Activated CD8-positive, alpha-beta T cell treated with anti-CD3 and anti-CD28 coated beads for 36 hours (primary cell): ENCODE data around the gene PCDHB7. TPM values are rescaled to one million over a fixed set of nuclear protein-coding genes. Genes with fewer than 3 reads are reported as not detected.
"Not testable (repeated sequence)": the region's sequence is repeated elsewhere in the genome, so short reads cannot be mapped to it uniquely, and the experiment has no call there.

Source experiments
- ATAC-seq: fragments of 200-7000 bp; cut with Tn5 transposase; one replicate; pipeline ENCODE4 v1.10.0; 2021; ENCODE audit warnings: mild to moderate bottlenecking, moderate library complexity
- CTCF ChIA-PET: fragments of 350-600 bp; sonication (Branson Sonifier 250); formaldehyde crosslinking; loops from one replicate; lab custom pipeline; 2021; ENCODE audit warnings: antibody characterized with exemption; lab: Charles Lee
- POLR2A ChIA-PET: fragments of 350-600 bp; sonication (Branson Sonifier 250); formaldehyde crosslinking; loops from one replicate; lab custom pipeline; 2021; ENCODE audit warnings: antibody characterized with exemption; lab: Charles Lee
- DNase-seq: peaks from one replicate; pipeline ENCODE4 v3.0.0-alpha.2; 2020
- H3K27ac Mint-ChIP-seq: one replicate; pipeline ENCODE4 v1.8.0; 2021; ENCODE audit warnings: mild to moderate bottlenecking, mixed read lengths
- H3K27me3 Mint-ChIP-seq: one replicate; pipeline ENCODE4 v1.8.0; 2021; ENCODE audit warnings: mixed read lengths
- H3K36me3 Mint-ChIP-seq: one replicate; pipeline ENCODE4 v1.8.0; 2021; ENCODE audit warnings: low read depth, mixed read lengths
- H3K4me1 Mint-ChIP-seq: one replicate; pipeline ENCODE4 v1.8.0; 2021; ENCODE audit warnings: low read depth, mixed read lengths
- H3K4me3 Mint-ChIP-seq: one replicate; pipeline ENCODE4 v1.8.0; 2021; ENCODE audit warnings: mild to moderate bottlenecking, moderate library complexity, mixed read lengths
- H3K9me3 Mint-ChIP-seq: one replicate; pipeline ENCODE4 v1.8.0; 2021; ENCODE audit warnings: mixed read lengths
- intact Hi-C: fragments of 100-400 bp; cut with micrococcal nuclease; formaldehyde crosslinking; loops from one replicate; pipeline ENCODE4 v1.10.0; 2022
- total RNA-seq, 2 experiments: library from RNA; stranded (reverse); gene quantifications; one replicate each; pipeline ENCODE4 v1.2.3, GENCODE V29; 2021
- TF ChIP-seq, protein P1 (sequence below): fragments of 200-600 bp; IDR thresholded peaks from one replicate; pipeline ENCODE4 v1.8.0; 2022; ENCODE audit warnings: antibody characterized with exemption, mild to moderate bottlenecking

PCDHB7 gene
- total RNA-seq: not detected

DNA sequence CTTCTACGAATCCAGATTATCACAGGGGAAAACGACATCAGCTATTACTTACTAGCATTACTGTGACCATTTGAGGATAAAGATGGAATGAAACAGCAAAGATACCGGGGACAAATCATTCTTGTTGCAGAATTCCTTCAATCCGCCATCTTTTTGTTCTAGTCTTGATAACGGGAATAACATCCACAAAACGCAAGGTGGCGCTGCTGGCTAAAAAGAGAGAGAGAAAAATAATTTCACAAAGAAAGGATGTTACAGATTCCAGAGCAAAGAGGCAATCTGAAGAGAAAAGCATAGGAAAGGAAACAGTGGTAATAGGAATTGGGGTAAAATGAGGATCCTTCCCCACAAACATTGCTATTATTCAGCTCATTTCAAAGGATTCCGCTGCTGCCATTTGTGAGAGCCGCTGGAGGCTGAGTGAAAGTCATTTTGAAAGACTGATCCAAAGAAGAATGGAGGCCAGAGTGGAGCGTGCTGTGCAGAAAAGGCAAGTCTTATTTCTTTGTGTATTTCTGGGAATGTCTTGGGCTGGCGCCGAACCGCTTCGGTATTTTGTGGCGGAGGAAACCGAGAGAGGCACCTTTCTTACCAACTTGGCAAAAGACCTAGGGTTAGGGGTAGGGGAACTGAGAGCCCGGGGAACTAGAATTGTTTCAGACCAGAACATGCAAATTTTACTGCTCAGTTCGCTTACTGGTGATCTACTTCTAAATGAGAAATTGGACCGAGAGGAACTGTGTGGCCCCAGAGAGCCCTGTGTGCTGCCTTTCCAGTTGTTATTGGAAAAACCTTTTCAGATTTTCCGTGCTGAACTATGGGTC lies at the start of gene PCDHB7:
Gene PCDHB7 (plus strand): TSS at position 264 of the 824 bp plus-strand sequence. CDS start 192 bp downstream, at position 456.
- Mint-ChIP-seq H3K27me3 (peaks cover 35% of the 10 kb centered on the region), H3K4me3 (no peak within 1 kb of the TSS), H3K27ac (no peak within 1 kb of the TSS), H3K9me3 (peaks cover 19% of the 10 kb centered on the region), H3K4me1 (peaks cover 4% of the 10 kb centered on the region), H3K36me3 (peaks cover 5% of the 10 kb centered on the region)
- ATAC-seq (no peak), DNase-seq (peak; percentile 26)
- ChIA-PET CTCF (interaction anchor here (0.6 to 0.9 kb wide), 4 partner anchors 18 to 192 kb away, joined by 3 read pairs; partner anchors contain the start of gene PCDHGA5), POLR2A (no interaction called here)
- intact Hi-C loops: no loop called here
- TF ChIP-seq, protein P1, sequence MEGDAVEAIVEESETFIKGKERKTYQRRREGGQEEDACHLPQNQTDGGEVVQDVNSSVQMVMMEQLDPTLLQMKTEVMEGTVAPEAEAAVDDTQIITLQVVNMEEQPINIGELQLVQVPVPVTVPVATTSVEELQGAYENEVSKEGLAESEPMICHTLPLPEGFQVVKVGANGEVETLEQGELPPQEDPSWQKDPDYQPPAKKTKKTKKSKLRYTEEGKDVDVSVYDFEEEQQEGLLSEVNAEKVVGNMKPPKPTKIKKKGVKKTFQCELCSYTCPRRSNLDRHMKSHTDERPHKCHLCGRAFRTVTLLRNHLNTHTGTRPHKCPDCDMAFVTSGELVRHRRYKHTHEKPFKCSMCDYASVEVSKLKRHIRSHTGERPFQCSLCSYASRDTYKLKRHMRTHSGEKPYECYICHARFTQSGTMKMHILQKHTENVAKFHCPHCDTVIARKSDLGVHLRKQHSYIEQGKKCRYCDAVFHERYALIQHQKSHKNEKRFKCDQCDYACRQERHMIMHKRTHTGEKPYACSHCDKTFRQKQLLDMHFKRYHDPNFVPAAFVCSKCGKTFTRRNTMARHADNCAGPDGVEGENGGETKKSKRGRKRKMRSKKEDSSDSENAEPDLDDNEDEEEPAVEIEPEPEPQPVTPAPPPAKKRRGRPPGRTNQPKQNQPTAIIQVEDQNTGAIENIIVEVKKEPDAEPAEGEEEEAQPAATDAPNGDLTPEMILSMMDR: peak; percentile 73

DNA sequence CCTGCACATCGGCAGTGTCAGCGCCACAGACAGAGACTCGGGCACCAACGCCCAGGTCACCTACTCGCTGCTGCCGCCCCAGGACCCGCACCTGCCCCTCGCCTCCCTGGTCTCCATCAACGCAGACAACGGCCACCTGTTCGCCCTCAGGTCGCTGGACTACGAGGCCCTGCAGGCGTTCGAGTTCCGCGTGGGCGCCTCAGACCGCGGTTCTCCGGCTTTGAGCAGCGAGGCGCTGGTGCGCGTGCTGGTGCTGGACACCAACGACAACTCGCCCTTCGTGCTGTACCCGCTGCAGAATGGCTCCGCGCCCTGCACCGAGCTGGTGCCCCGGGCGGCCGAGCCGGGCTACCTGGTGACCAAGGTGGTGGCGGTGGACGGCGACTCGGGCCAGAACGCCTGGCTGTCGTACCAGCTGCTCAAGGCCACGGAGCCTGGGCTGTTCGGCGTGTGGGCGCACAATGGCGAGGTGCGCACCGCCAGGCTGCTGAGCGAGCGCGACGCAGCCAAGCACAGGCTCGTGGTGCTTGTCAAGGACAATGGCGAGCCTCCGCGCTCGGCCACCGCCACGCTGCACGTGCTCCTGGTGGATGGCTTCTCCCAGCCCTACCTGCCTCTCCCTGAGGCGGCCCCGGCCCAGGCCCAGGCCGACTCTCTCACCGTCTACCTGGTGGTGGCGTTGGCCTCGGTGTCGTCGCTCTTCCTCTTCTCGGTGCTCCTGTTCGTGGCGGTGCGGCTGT lies 48.9 kb upstream of the PCDHB7 start:
- H3K27ac Mint-ChIP-seq, H3K4me3 Mint-ChIP-seq, DNase-seq, POLR2A ChIA-PET, H3K4me1 Mint-ChIP-seq, ATAC-seq, intact Hi-C loops, H3K36me3 Mint-ChIP-seq: not testable (repeated sequence)
- H3K27me3 Mint-ChIP-seq: peaks cover 20% of the 10 kb centered on the region
- H3K9me3 Mint-ChIP-seq: peaks cover 13% of the 10 kb centered on the region
- CTCF ChIA-PET: interaction anchor here (1.0 kb wide), 1 partner anchor 23 kb away, joined by 3 read pairs; the partner anchor contains the start of gene PCDHB3

DNA sequence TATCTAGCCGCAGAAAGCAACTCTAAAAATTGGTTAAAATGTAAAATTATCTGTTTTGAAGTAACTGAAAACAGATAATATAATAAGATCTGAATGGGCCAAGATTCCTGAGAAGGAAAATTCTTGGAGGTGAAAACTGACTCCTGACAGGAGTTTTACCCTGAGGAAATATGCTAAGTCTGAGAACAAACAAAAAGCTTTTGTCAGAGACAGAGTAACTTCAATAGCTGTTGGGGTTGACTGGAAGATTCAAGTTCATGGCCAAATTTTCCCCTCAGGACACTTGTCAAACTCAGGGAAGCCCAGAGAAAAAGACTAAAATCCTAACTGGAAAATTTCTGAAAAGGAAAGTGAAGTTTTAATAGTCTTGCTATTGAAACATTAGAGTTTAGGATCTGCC lies 45.1 kb upstream of the PCDHB7 start:
- Mint-ChIP-seq H3K9me3 (peaks cover 9% of the 10 kb centered on the region), H3K36me3 (peaks cover 5% of the 10 kb centered on the region), H3K4me3 (no peak overlapping the region), H3K4me1 (no peaks in the 10 kb centered on the region), H3K27ac (no peak overlapping the region), H3K27me3 (peaks cover 14% of the 10 kb centered on the region)
- intact Hi-C loops: no loop called here
- DNase-seq: no peak
- no peak for ATAC-seq
- ChIA-PET POLR2A (no interaction called here), CTCF (interaction anchor here (1.2 kb wide), 1 partner anchor 27 kb away, joined by 3 read pairs; the partner anchor contains the start of gene PCDHB3)
- TF ChIP-seq, protein P1: no peak

DNA sequence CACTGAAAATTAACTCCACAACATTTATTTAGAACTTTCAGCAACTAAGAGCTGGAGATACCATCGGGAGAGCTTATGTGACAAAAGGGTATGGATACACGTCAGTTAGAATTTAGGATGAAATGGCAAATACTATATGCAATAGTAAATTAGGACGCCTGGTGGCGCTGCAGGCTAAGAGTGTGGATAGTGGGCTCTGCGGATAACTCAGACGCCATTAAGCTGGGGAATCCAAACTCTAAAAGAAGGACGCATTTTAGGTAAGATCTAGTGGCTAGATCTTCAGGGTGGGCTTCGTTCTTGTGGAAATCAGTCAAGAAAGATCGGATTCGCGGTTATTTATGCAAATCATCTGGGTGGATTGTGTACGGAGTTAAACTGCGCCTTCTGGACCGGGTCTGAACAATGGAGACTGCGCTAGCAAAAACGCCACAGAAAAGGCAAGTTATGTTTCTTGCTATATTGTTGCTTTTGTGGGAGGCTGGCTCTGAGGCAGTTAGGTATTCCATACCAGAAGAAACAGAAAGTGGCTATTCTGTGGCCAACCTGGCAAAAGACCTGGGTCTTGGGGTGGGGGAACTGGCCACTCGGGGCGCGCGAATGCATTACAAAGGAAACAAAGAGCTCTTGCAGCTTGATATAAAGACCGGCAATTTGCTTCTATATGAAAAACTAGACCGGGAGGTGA lies 37.3 kb upstream of the PCDHB7 start, which contains the start of gene PCDHB5:
Gene PCDHB5 (plus strand): TSS at position 177 of the 688 bp plus-strand sequence. CDS start 229 bp downstream, at position 406.
- H3K9me3 Mint-ChIP-seq: peaks cover 23% of the 10 kb centered on the region
- ChIA-PET POLR2A (no interaction called here), CTCF (interaction anchor here (1.1 kb wide), 1 partner anchor 20 kb away, joined by 3 read pairs; no protein-coding TSS in a partner anchor)
- H3K27ac Mint-ChIP-seq: no peak within 1 kb of the TSS
- H3K27me3 Mint-ChIP-seq: peaks cover 12% of the 10 kb centered on the region
- peak; percentile 19 for DNase-seq
- no peak for ATAC-seq
- H3K36me3 Mint-ChIP-seq: peaks cover 4% of the 10 kb centered on the region
- TF ChIP-seq, protein P1: peak; percentile 17
- intact Hi-C loops: no loop called here
- H3K4me3 Mint-ChIP-seq: no peak within 1 kb of the TSS
- H3K4me1 Mint-ChIP-seq: peaks cover 1% of the 10 kb centered on the region

DNA sequence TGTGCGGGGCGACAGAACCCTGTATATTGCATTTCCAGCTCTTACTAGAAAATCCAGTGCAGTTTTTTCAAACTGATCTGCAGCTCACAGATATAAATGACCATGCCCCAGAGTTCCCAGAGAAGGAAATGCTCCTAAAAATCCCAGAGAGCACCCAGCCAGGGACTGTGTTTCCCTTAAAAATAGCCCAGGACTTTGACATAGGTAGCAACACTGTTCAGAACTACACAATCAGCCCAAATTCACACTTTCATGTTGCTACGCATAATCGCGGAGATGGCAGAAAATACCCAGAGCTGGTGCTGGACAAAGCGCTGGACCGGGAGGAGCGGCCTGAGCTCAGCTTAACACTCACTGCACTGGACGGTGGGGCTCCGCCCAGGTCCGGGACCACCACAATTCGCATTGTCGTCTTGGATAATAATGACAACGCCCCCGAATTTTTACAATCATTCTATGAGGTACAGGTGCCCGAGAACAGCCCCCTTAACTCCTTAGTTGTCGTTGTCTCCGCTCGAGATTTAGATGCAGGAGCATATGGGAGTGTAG lies 36.7 kb upstream of the PCDHB7 start:
- Mint-ChIP-seq H3K27me3 (peaks cover 12% of the 10 kb centered on the region), H3K27ac (no peak overlapping the region), H3K4me3 (no peak overlapping the region), H3K4me1 (peaks cover 1% of the 10 kb centered on the region), H3K36me3 (peaks cover 4% of the 10 kb centered on the region), H3K9me3 (peaks cover 23% of the 10 kb centered on the region)
- intact Hi-C loops: no loop called here
- DNase-seq (no peak), ATAC-seq (no peak)
- TF ChIP-seq, protein P1: no peak
- ChIA-PET POLR2A (no interaction called here), CTCF (interaction anchor here (1.1 kb wide), 1 partner anchor 20 kb away, joined by 3 read pairs; no protein-coding TSS in a partner anchor)

DNA sequence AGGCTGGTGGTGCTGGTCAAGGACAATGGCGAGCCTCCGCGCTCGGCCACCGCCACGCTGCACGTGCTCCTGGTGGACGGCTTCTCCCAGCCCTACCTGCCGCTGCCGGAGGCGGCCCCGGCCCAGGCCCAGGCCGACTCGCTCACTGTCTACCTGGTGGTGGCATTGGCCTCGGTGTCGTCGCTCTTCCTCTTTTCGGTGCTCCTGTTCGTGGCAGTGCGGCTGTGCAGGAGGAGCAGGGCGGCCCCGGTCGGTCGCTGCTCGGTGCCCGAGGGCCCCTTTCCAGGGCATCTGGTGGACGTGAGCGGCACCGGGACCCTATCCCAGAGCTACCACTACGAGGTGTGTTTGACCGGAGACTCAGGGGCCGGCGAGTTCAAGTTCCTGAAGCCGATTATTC lies 35.1 kb upstream of the PCDHB7 start:
- Mint-ChIP-seq H3K9me3 (peaks cover 23% of the 10 kb centered on the region), H3K27me3 (peaks cover 12% of the 10 kb centered on the region)
- DNase-seq, intact Hi-C loops, H3K4me3 Mint-ChIP-seq, CTCF ChIA-PET, H3K36me3 Mint-ChIP-seq, H3K4me1 Mint-ChIP-seq, ATAC-seq, POLR2A ChIA-PET, H3K27ac Mint-ChIP-seq: not testable (repeated sequence)
